ENCODE data around the gene PTPRS.

The PTPRS gene

GRCh38 chr19:5354403-5354802 lies 13.8 kb upstream of the PTPRS start:
- DNase-seq = no peak

GRCh38 chr19:5352229-5352763 lies 11.7 kb upstream of the PTPRS start:
- DNase-seq = no peak

- no peak for DNase-seq
These were observed 11.2 kb upstream of the PTPRS start for GRCh38 chr19:5351731-5352228.

GRCh38 chr19:5349041-5349440 lies 8.4 kb upstream of the PTPRS start:
- no peak for DNase-seq

GRCh38 chr19:5345895-5346386 lies 5.3 kb upstream of the PTPRS start:
- peak; percentile 85 for DNase-seq

GRCh38 chr19:5343848-5344247 lies 3.2 kb upstream of the PTPRS start:
- peak; percentile 44 for DNase-seq

- no peak for DNase-seq
These were observed 2.1 kb upstream of the PTPRS start for GRCh38 chr19:5342573-5343201.

- no peak for DNase-seq
These were observed 1.4 kb upstream of the PTPRS start for GRCh38 chr19:5341981-5342380.

- DNase-seq = no peak
These were observed 822 bp upstream of the PTPRS start for GRCh38 chr19:5341448-5341820.

GRCh38 chr19:5339950-5340636 lies 519 bp downstream of the PTPRS start:
- peak; percentile 42 for DNase-seq

GRCh38 chr19:5339198-5339949 lies 1.2 kb downstream of the PTPRS start:
- DNase-seq = no peak

GRCh38 chr19:5338656-5339197 lies 1.9 kb downstream of the PTPRS start:
- no peak for DNase-seq

GRCh38 chr19:5337708-5338655 lies 2.6 kb downstream of the PTPRS start:
- DNase-seq = no peak

- no peak for DNase-seq
These were observed 3.5 kb downstream of the PTPRS start for GRCh38 chr19:5337126-5337525.

GRCh38 chr19:5336195-5336965 lies 4.2 kb downstream of the PTPRS start:
- DNase-seq = no peak

- DNase-seq = no peak
These were observed 5.0 kb downstream of the PTPRS start for GRCh38 chr19:5335593-5335992.

- DNase-seq = no peak
These were observed 5.7 kb downstream of the PTPRS start for GRCh38 chr19:5334824-5335500.

GRCh38 chr19:5334366-5334739 lies 6.3 kb downstream of the PTPRS start:
- no peak for DNase-seq

- DNase-seq = no peak
These were observed 6.8 kb downstream of the PTPRS start for GRCh38 chr19:5333581-5334365.

- DNase-seq = no peak
These were observed 8.1 kb downstream of the PTPRS start for GRCh38 chr19:5332501-5332900.
